HepG2 (cell line): ENCODE measurements around the gene POLR1D. TPM values are rescaled to one million over a fixed set of nuclear protein-coding genes. Genes with fewer than 3 reads are reported as not detected.

Source experiments
- ATF1 ChIP-seq: IDR thresholded peaks from 2 replicates; pipeline ENCODE4 v1.6.1; 2016; ENCODE audit warnings: mild to moderate bottlenecking, control low read depth
- CAMTA2 ChIP-seq: sonication (generic); formaldehyde crosslinking; IDR thresholded peaks from 2 replicates; pipeline ENCODE4 v1.4.0; 2020; ENCODE audit warnings: mild to moderate bottlenecking, missing genetic modification reagents, borderline replicate concordance
- HNRNPUL1 ChIP-seq: fragments of 200-400 bp; formaldehyde crosslinking; IDR thresholded peaks from 2 replicates; pipeline ENCODE4 v1.6.1; 2017; ENCODE audit warnings: low read depth, mild to moderate bottlenecking, low read length, moderate library complexity
- JUN ChIP-seq: sonication (generic); formaldehyde crosslinking; IDR thresholded peaks from 2 replicates; pipeline ENCODE4 v1.4.0; 2020; ENCODE audit warnings: mild to moderate bottlenecking, missing genetic modification reagents
- RCOR2 ChIP-seq: IDR thresholded peaks from 2 replicates; pipeline ENCODE4 v1.6.1; 2016; ENCODE audit warnings: missing biosample characterization, missing genetic modification reagents
- SOX5 ChIP-seq: IDR thresholded peaks from 2 replicates; pipeline ENCODE4 v1.6.1; 2016; ENCODE audit warnings: borderline replicate concordance
- SP4 ChIP-seq: sonication (generic); formaldehyde crosslinking; IDR thresholded peaks from 2 replicates; pipeline ENCODE4 v1.8.1; 2023; ENCODE audit warnings: mild to moderate bottlenecking, missing genetic modification reagents
- SYNCRIP ChIP-seq: fragments of 200-400 bp; formaldehyde crosslinking; IDR thresholded peaks from 2 replicates; pipeline ENCODE4 v1.6.1; 2018; ENCODE audit warnings: mild to moderate bottlenecking, low read depth, low read length; ENCODE audit not compliant: insufficient read depth
- XBP1 ChIP-seq: sonication (generic); formaldehyde crosslinking; IDR thresholded peaks from 2 replicates; pipeline ENCODE4 v1.5.0; 2020; ENCODE audit warnings: missing genetic modification reagents
- ZBED4 ChIP-seq: sonication (generic); formaldehyde crosslinking; IDR thresholded peaks from 2 replicates; pipeline ENCODE4 v1.4.0; 2020; ENCODE audit warnings: missing genetic modification reagents, borderline replicate concordance
- ZMYM2 ChIP-seq: sonication (generic); formaldehyde crosslinking; IDR thresholded peaks from 2 replicates; pipeline ENCODE4 v1.8.0; 2022; ENCODE audit warnings: mild to moderate bottlenecking, missing genetic modification reagents
- ZNF136 ChIP-seq: sonication (generic); formaldehyde crosslinking; IDR thresholded peaks from 2 replicates; pipeline ENCODE4 v1.8.1; 2022; ENCODE audit warnings: low read depth, mild to moderate bottlenecking, moderate library complexity, missing genetic modification reagents
- ZNF225 ChIP-seq: sonication (generic); formaldehyde crosslinking; IDR thresholded peaks from 2 replicates; pipeline ENCODE4 v1.4.0; 2020; ENCODE audit warnings: mild to moderate bottlenecking, missing genetic modification reagents
- ZNF280B ChIP-seq: sonication (generic); formaldehyde crosslinking; IDR thresholded peaks from 2 replicates; pipeline ENCODE4 v1.5.0; 2020; ENCODE audit warnings: missing genetic modification reagents, mild to moderate bottlenecking, borderline replicate concordance
- ZNF350 ChIP-seq: sonication (generic); formaldehyde crosslinking; IDR thresholded peaks from 2 replicates; pipeline ENCODE4 v1.4.0; 2020; ENCODE audit warnings: mild to moderate bottlenecking, low read depth, missing genetic modification reagents, borderline replicate concordance
- ZNF382 ChIP-seq: sonication (generic); formaldehyde crosslinking; IDR thresholded peaks from 2 replicates; pipeline ENCODE4 v1.5.0; 2020; ENCODE audit warnings: missing genetic modification reagents, mild to moderate bottlenecking, borderline replicate concordance
- ZNF572 ChIP-seq: sonication (generic); formaldehyde crosslinking; IDR thresholded peaks from 2 replicates; pipeline ENCODE4 v1.5.1; 2020; ENCODE audit warnings: mild to moderate bottlenecking, missing genetic modification reagents
- polyA plus RNA-seq, 8 experiments: library from polyadenylated mRNA; depleted of rRNA in 3 of 8; stranded (reverse) in 7 of 8; unstranded in 1 of 8; fragments of >200 nt; fragmentation: Illumina TruSeq in 4 of 8; extraction: Trizol in 4 of 8; gene quantifications; 2 replicates each; pipeline versions ENCODE4 v1.2.1 to v1.2.3, GENCODE V29; 2011 to 2016; ENCODE audit warnings: low read depth in 4 of 8, missing spikeins in 1 of 8, mixed read lengths in 1 of 8; ENCODE audit not compliant: insufficient read depth in 1 of 8
- total RNA-seq, 5 experiments: library from RNA; depleted of rRNA; stranded (reverse); fragments of >200 nt; fragmentation: Illumina TruSeq; extraction: Trizol; gene quantifications; 2 replicates each; pipeline ENCODE4 v1.2.3, GENCODE V29; 2016; ENCODE audit warnings: low read depth in 1 of 5
- TF ChIP-seq, protein P1 (sequence below): sonication (generic); formaldehyde crosslinking; IDR thresholded peaks from 2 replicates; pipeline ENCODE4 v1.8.0; 2022; ENCODE audit warnings: mild to moderate bottlenecking, missing genetic modification reagents
- TF ChIP-seq, protein P2 (sequence below): sonication (generic); formaldehyde crosslinking; IDR thresholded peaks from 2 replicates; pipeline ENCODE4 v1.5.0; 2020; ENCODE audit warnings: missing genetic modification reagents, mild to moderate bottlenecking, borderline replicate concordance
- TF ChIP-seq, protein P3 (sequence below): sonication (generic); formaldehyde crosslinking; IDR thresholded peaks from 2 replicates; pipeline ENCODE4 v1.4.0; 2020; ENCODE audit warnings: missing genetic modification reagents

The POLR1D gene
- total and polyA plus RNA-seq, 2 of the 13 experiments (the other 11 are each of a cell fraction or from before 2014, with no cell fraction given) = 183 to 490 TPM

- no peak for TF ChIP-seq ZNF280B (CRISPR knock-in tag)
- peak; percentile 94 for TF ChIP-seq SP4 (CRISPR knock-in tag)
- TF ChIP-seq XBP1 (CRISPR knock-in tag) = no peak
- no peak for TF ChIP-seq SYNCRIP
- TF ChIP-seq, protein P1, sequence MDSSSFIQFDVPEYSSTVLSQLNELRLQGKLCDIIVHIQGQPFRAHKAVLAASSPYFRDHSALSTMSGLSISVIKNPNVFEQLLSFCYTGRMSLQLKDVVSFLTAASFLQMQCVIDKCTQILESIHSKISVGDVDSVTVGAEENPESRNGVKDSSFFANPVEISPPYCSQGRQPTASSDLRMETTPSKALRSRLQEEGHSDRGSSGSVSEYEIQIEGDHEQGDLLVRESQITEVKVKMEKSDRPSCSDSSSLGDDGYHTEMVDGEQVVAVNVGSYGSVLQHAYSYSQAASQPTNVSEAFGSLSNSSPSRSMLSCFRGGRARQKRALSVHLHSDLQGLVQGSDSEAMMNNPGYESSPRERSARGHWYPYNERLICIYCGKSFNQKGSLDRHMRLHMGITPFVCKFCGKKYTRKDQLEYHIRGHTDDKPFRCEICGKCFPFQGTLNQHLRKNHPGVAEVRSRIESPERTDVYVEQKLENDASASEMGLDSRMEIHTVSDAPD (CRISPR knock-in tag) = no peak
- TF ChIP-seq ZNF225 (CRISPR knock-in tag) = no peak
- TF ChIP-seq, protein P2, sequence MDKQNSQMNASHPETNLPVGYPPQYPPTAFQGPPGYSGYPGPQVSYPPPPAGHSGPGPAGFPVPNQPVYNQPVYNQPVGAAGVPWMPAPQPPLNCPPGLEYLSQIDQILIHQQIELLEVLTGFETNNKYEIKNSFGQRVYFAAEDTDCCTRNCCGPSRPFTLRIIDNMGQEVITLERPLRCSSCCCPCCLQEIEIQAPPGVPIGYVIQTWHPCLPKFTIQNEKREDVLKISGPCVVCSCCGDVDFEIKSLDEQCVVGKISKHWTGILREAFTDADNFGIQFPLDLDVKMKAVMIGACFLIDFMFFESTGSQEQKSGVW = no peak
- no peak; the same call in 1 of the 2 replicates for TF ChIP-seq ZNF350 (CRISPR knock-in tag)
- TF ChIP-seq, protein P3, sequence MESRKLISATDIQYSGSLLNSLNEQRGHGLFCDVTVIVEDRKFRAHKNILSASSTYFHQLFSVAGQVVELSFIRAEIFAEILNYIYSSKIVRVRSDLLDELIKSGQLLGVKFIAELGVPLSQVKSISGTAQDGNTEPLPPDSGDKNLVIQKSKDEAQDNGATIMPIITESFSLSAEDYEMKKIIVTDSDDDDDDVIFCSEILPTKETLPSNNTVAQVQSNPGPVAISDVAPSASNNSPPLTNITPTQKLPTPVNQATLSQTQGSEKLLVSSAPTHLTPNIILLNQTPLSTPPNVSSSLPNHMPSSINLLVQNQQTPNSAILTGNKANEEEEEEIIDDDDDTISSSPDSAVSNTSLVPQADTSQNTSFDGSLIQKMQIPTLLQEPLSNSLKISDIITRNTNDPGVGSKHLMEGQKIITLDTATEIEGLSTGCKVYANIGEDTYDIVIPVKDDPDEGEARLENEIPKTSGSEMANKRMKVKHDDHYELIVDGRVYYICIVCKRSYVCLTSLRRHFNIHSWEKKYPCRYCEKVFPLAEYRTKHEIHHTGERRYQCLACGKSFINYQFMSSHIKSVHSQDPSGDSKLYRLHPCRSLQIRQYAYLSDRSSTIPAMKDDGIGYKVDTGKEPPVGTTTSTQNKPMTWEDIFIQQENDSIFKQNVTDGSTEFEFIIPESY = no peak
- no peak for TF ChIP-seq ZMYM2 (CRISPR knock-in tag)
- TF ChIP-seq CAMTA2 (CRISPR knock-in tag) = no peak
- TF ChIP-seq JUN (CRISPR knock-in tag) = no peak
- TF ChIP-seq ZNF382 = no peak
- no peak for TF ChIP-seq ZNF136
- TF ChIP-seq ATF1 (CRISPR knock-in tag) = no peak
- no peak for TF ChIP-seq ZBED4 (CRISPR knock-in tag)
- TF ChIP-seq SOX5 = no peak
- no peak for TF ChIP-seq RCOR2
- no peak; the same call in 1 of the 2 replicates for TF ChIP-seq HNRNPUL1
- TF ChIP-seq ZNF572 (CRISPR knock-in tag) = no peak
These were observed 1.1 kb upstream of the POLR1D start, which contains the start of gene LNX2 (continued) for GRCh38 chr13:27620377-27621115.
